Ureter (tissue), 1 donor: ENCODE measurements around the gene ZNF362. TPM values are rescaled to one million over a fixed set of nuclear protein-coding genes. Genes with fewer than 3 reads are reported as not detected.
"Not testable (repeated sequence)": the region's sequence is repeated elsewhere in the genome, so short reads cannot be mapped to it uniquely, and the experiment has no call there.

ENCODE experiments used
- DNase-seq: peaks from one replicate; pipeline ENCODE4 v3.0.0-alpha.2; 2020; ENCODE audit warnings: low spot score
- total RNA-seq: library from RNA; stranded (reverse); gene quantifications from one replicate; pipeline ENCODE4 v1.2.4, GENCODE V29; 2023
- donor health status: DM: yes; HTN: yes; CAD: no.

The ZNF362 gene
- total RNA-seq, 1 donor from 2014 or later: 53.7 TPM

DNA sequence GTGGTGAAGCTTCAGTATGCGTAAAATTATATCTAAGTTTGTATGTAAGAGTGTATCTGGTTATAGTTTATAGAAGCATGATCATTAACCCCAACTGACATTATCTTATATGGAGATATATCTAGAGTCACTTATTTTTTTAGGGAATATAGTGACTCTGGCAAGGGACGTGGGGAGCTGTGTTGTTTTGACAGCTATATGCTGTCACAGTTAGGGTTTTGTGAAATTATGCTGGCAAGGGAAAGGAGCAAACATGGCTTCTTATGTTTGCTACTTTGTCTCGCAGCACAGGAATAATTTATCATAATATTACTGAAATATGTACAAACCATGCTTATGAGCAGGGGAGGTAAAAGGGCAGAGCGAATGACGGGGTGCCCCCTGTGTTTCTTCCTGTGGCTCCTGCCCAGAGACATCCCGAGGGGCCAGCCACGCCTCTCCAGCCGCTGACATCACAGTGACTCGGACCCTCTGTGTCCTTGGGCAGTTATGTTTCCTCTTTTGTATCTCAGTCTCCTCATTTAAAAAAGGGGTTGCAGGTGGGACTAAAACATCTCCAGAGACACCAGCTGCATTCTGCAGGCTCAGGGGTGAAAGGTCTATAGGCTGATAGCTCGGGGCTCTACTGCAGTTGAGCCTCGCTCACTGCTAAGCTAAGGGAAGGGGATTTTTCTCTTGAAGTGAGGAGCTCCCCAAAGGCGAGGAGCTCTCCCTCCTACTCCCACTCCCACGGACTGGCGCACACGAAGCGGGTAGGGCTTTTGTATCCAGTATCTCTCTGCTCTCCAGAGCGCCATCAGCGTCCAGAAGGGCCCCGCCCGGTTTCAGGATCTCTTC is 49.7 kb downstream of the ZNF362 start:
- no peak for DNase-seq

GRCh38 chr1:33306653-33307493 is 50.6 kb downstream of the ZNF362 start:
- no peak for DNase-seq

- no peak for DNase-seq
Observed at GRCh38 chr1:33307494-33307864, 51.2 kb downstream of the ZNF362 start.

DNA sequence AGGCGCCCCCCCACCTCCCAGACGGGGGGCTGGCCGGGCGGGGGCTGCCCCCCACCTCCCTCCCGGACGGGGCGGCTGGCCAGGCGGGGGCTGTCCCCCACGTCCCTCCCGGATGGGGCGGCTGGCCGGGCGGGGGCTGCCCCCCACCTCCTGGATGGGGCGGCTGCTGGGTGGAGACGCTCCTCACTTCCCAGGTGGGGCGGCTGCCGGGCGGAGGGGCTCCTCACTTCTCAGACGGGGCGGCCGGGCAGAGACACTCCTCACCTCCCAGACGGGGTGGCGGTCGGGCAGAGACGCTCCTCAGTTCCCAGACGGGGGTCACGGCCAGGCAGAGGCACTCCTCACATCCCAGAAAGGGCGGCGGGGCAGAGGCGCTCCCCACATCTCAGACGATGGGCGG is 53.1 kb downstream of the ZNF362 start:
- not testable (repeated sequence) for DNase-seq

- no peak for DNase-seq
Observed at GRCh38 chr1:33310702-33311101, 54.4 kb downstream of the ZNF362 start.

- no peak for DNase-seq
Observed at GRCh38 chr1:33311706-33312412, 55.6 kb downstream of the ZNF362 start.

DNA sequence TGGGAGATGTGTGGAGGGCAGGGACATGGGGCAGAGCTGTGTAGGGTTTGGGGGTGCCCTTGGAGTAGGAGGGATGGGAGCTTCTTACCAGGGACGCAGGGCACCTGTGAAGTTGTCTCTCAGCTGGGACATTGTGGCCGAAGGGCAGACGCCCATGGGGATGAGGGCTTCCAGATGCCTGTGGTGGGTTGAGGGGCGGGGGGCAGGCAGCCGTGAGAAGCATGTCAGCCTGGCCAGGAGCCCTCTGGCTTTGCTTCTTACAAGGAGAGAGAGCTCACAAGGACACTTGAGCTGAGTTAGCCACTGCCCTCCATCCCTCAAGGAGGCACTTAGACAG is 56.1 kb downstream of the ZNF362 start:
- no peak for DNase-seq

DNA sequence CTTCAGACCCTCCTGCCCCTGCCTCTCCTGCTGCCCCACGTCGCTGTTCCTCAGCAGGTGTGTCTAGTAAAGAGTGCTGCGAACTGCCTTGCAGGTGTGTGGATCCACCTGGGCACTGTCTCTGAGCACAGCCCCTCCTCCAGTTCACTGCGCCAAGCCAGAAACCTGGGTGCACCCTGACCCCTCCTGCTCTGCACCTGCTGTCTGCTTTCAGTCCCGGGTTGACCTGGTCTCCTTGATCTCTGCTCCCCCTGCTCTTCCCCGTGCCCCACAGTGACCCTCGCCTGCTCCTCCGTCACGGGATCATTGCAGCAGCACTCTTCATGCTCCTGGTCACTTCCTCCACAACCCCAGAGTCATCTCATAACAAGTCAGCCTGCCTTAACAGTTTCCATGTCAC is 58.1 kb downstream of the ZNF362 start:
- DNase-seq: no peak

DNA sequence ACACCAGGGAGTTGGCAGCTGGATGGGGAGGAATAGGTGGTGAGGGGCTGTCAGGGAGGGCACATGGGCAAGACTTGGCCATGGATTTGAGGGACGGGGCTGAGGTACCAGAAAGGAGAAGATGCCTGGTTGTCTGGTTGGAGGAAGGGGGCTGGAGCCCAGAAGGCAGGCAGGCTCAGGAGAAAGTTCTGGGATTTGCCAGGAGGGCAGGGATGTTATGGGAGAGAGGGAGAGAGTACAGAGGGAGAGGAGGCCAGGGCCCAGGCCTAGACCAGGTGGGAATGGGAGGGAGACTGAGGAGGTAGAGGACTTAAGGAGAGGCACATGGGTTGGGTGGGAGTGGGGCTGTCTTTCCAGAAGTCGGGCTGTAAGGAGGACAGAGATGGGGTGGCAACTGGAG is 60.3 kb downstream of the ZNF362 start:
- no peak for DNase-seq

GRCh38 chr1:33317354-33317753 is 61.1 kb downstream of the ZNF362 start:
- DNase-seq: no peak

GRCh38 chr1:33317946-33318345 is 61.7 kb downstream of the ZNF362 start:
- DNase-seq: no peak

DNA sequence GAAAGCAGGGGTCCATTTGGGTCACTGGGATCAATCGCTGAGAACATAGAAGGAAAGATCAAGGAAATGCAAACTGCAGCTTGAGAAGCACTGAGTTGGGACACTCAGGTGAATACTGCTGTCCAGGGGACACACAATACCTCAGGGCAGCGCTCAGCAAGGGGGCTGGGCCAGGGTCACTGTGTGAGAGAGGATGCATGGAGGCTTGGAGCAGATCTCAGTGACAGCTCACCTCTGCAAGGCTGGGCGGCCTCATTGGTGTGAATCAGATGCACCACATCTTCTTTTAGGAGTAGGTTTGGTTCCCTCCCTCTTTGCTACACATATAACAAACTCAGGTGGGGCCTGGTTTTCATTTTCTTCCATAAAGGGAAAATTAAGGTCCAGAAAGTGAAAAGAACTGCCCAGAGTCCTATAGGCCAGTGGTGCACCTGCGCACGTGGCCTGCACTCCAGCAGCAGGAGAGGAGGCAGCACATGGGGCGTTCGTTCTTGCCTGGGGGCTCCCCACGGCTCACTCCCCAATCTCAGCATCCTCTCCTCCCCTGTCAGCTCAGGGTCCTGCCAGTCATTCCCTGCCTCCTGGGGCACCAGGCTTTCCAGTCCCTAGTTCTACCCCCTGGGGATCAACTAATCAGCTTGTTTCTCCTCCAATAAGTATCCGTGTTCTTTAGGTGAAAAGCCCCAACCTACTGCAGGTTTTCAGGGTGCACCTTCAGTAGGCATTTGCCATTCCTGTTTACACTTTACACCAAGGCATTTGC is 63.1 kb downstream of the ZNF362 start:
- no peak for DNase-seq

DNA sequence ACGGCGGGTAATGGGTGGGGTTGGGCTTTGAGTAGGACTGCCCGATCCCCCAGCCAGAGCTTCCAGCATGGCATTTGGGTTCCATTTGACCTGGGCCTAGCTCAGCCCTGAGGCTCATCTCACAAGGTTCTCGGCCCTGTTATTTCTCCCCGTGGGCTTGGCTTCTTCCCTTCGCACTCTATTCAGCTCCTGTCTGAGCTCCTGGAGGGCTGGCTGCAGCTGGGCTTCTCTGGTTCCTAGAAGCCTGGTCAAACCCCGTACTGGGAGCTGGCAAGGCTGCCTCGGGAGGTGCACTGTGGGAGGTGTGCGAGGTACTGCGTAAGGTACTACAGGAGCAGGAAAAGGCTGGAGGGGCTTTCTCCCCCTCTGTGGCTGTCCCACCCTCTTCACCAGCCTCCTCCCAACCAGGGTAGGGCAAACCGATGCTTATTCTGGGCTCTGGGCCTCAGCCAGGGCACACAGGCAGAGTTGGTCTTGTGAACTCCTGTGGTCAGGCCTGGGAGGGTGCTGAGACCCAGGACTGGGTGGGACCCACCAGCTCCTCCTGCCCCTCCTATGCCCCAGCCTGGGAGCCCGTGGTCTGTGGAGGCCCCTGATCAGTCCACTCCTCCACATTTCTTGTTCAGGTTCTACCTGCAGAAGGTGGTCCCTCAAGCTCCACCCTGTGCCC is 63.8 kb downstream of the ZNF362 start:
- DNase-seq: no peak

- no peak for DNase-seq
Observed at GRCh38 chr1:33320619-33321165, 64.4 kb downstream of the ZNF362 start, which contains the start of gene A3GALT2. TSS of gene A3GALT2 (minus strand) at chr1:33321098. CDS start at chr1:33321098, 0 bp downstream.

DNA sequence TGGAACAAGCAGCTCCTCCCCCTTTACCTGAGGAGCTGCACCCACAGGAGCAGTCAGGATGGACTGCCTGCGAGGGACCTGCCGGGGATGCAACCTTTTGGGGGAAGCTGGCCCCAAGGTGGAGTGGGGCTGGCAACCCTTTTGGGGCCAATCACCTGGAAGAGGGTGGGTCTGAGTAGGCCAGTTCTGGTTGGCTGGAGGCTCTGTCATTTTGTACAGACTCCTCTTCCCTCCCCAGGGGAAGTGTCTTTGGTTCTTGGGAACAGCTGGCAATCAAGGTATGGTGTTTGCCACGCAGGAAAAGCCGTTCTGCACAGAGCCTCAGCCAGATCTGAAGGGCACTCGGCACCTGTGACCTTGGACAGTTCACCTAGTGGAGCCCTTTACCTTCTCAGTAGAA is 64.9 kb downstream of the ZNF362 start:
- DNase-seq: no peak

DNA sequence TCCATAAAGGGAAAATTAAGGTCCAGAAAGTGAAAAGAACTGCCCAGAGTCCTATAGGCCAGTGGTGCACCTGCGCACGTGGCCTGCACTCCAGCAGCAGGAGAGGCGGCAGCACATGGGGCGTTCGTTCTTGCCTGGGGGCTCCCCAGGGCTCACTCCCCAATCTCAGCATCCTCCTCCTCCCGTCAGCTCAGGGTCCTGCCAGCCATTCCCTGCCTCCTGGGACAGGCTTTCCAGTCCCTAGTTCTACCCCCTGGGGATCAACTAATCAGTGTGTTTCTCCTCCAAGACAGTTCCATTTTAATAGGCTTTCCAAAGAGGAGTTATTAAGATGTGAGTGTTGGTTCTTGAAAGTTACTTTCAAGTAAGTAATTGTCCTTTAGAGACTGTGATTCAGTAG is 65.8 kb downstream of the ZNF362 start:
- no peak for DNase-seq

GRCh38 chr1:33322870-33323585 is 66.7 kb downstream of the ZNF362 start:
- DNase-seq: no peak

GRCh38 chr1:33323663-33324477 is 67.6 kb downstream of the ZNF362 start:
- no peak for DNase-seq
